Pancreas (tissue), 10 donors: Measurements from ENCODE around the gene HEXIM2. TPM values are rescaled to one million over a fixed set of nuclear protein-coding genes. Genes with fewer than 3 reads are reported as not detected.

Experiments used
- ATAC-seq, 4 donors: fragments of 200-7000 bp; cut with Tn5 transposase; one replicate each; pipeline versions ENCODE4 v1.8.0 to v1.9.1; 2020; ENCODE audit warnings: mild to moderate bottlenecking in 4 of 4, moderate library complexity in 4 of 4
- DNase-seq, 6 donors: peaks; one replicate each; pipeline ENCODE4 v3.0.0-alpha.2; 2020
- FAIRE-seq: peaks from 2 replicates; lab custom pipeline; 2012; peaks lifted over from hg19 to GRCh38; lab: Jason Lieb, UNC
- H3K27ac ChIP-seq, 4 donors: fragments of 200-600 bp; sonication (generic); 1 replicate in 3 of 4; 2 replicates in 1 of 4; pipeline versions ENCODE4 v1.5.0 to v1.8.0; 2020
- H3K27me3 ChIP-seq, 4 donors: fragments of 200-600 bp; one replicate each; pipeline ENCODE4 v1.8.0; 2021
- H3K36me3 ChIP-seq, 3 donors: fragments of 200-600 bp; sonication (generic) in 1 of 3; one replicate each; pipeline versions ENCODE4 v1.5.0 to v1.8.0; 2020 to 2021
- H3K4me1 ChIP-seq, 3 donors: fragments of 200-600 bp; one replicate each; pipeline ENCODE4 v1.8.0; 2021
- H3K4me3 ChIP-seq, 4 donors: fragments of 200-600 bp; sonication (generic) in 2 of 4; one replicate each; pipeline versions ENCODE4 v1.5.0 to v1.8.0; 2020 to 2021
- H3K9me3 ChIP-seq, 4 donors: fragments of 200-600 bp; one replicate each; pipeline ENCODE4 v1.8.0; 2021
- WGBS, 2 donors: extraction: QIAGEN DNeasy Blood & Tissue Kit; methylation state at CpG; one replicate each; pipeline ENCODE4 v1.1.7; 2013; 5-methylcytosine and 5-hydroxymethylcytosine counted together
- intact Hi-C, 3 donors: fragments of 100-400 bp; cut with DNase I; formaldehyde crosslinking; loops; one replicate each; pipeline versions ENCODE4 v1.11.1 to v1.14.2; 2022
- polyA plus RNA-seq, 2 donors: library from polyadenylated mRNA; stranded (reverse); fragments of 200-250 nt; gene quantifications; one replicate each; pipeline ENCODE4 v1.2.3, GENCODE V29; 2013
- total RNA-seq, 6 donors: library from RNA; stranded (reverse); fragmentation: NEBNext Ultra II Directional in 4 of 6; extraction: Animal tissue kit (Norgen Biotek cat#: 25700) in 4 of 6; gene quantifications; one replicate each; pipeline versions ENCODE4 v1.2.1 to v1.2.4, GENCODE V29; 2021 to 2023
- TF ChIP-seq, protein P1 (sequence below), 4 donors: fragments of 200-600 bp; sonication (generic) in 3 of 4; IDR thresholded peaks; one replicate each; pipeline versions ENCODE4 v1.5.0 to v1.8.0; 2021; ENCODE audit warnings: antibody characterized with exemption in 4 of 4
- donor health status: healthy with polysubstance abuse.
- donor health status: DM: no; HTN: no; CAD: no; lungs with moderate emphysema.
- donor health status: DM: no; HTN: no; CAD: no.
- donor health status: control.
- donor health status: control.
- donor health status: Bipolar disorder and iron deficiency.
- donor health status: DM: yes; HTN: yes; CAD: no.
- donor health status: DM: no; HTN: no; CAD: no.
- donor health status: DM: no; HTN: no; CAD: no.
- donor health status: DM: yes; HTN: yes; CAD: no.

The HEXIM2 gene, protein sequence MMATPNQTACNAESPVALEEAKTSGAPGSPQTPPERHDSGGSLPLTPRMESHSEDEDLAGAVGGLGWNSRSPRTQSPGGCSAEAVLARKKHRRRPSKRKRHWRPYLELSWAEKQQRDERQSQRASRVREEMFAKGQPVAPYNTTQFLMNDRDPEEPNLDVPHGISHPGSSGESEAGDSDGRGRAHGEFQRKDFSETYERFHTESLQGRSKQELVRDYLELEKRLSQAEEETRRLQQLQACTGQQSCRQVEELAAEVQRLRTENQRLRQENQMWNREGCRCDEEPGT
- 1 to 10 TPM; 4.0 to 8.3 (median 6.2) TPM for total RNA-seq
- polyA plus RNA-seq, result 10 to 100 TPM in 1 of 2 donors, 1 to 10 TPM in 1; 7.3 to 10.9 TPM

DNA sequence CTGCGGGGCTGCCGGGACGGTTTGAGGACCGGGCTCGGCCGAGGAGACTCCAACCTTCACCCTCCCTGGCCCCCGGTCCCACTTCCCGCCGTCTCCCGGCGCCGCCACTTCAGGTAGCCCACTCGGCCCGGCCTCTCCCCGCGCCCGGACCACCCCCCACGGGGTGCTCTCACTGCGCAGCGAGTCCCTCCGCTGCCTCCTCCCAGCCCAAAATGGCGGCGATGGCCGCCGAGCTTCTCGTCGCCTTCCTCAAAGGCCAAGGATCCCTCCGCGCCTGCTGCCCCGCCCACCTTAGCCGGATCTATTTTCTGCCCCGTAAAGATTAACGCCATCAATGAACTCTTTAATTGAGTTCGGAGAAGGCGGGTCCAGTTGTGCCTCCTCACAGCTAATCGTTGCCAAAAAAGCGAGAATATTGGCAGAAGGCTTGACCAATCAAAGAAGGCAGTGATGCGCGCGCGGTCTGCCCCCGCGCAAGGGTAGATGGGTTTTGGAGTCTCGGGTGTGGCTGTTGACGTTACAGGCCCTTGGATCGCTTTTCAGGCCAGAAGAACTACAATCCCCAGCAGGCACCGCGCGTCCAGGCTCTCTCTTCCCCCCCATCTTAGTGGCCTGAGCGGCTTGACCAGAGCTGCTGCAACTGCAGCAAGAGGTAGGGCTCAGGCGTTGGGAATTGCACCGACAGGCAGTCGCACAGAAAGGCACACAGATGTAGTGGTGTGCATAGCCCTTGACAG is at the start of gene HEXIM2:
Gene HEXIM2 (plus strand): TSS at position 588 of the 737 bp plus-strand sequence. CDS start 919 bp downstream, outside the sequence.
- ATAC-seq, result peak; percentile 89 to 93 (median 92)
- H3K27ac ChIP-seq, result peak within 1 kb of the TSS; percentile 98 to 100 (median 99)
- H3K27me3 ChIP-seq, result no peaks in the 10 kb centered on the region
- DNase-seq, result peak; percentile 97 to 99 (median 98)
- 1% methylated on average over 52 to 53 of the region's 53 CpGs for WGBS, 2 donors
- peak; percentile 88 for FAIRE-seq
- intact Hi-C loops, result no loop called here
- H3K4me1 ChIP-seq, result peaks cover 15 to 33% (median 25%) of the 10 kb centered on the region in 3 donors
- TF ChIP-seq, protein P1, sequence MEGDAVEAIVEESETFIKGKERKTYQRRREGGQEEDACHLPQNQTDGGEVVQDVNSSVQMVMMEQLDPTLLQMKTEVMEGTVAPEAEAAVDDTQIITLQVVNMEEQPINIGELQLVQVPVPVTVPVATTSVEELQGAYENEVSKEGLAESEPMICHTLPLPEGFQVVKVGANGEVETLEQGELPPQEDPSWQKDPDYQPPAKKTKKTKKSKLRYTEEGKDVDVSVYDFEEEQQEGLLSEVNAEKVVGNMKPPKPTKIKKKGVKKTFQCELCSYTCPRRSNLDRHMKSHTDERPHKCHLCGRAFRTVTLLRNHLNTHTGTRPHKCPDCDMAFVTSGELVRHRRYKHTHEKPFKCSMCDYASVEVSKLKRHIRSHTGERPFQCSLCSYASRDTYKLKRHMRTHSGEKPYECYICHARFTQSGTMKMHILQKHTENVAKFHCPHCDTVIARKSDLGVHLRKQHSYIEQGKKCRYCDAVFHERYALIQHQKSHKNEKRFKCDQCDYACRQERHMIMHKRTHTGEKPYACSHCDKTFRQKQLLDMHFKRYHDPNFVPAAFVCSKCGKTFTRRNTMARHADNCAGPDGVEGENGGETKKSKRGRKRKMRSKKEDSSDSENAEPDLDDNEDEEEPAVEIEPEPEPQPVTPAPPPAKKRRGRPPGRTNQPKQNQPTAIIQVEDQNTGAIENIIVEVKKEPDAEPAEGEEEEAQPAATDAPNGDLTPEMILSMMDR (IDR thresholded peaks at IDR 0.05), result no peak
- no peaks in the 10 kb centered on the region for H3K9me3 ChIP-seq
- peak within 1 kb of the TSS; percentile 63 to 97 (median 78) for H3K4me3 ChIP-seq
- no peaks in the 10 kb centered on the region for H3K36me3 ChIP-seq

DNA sequence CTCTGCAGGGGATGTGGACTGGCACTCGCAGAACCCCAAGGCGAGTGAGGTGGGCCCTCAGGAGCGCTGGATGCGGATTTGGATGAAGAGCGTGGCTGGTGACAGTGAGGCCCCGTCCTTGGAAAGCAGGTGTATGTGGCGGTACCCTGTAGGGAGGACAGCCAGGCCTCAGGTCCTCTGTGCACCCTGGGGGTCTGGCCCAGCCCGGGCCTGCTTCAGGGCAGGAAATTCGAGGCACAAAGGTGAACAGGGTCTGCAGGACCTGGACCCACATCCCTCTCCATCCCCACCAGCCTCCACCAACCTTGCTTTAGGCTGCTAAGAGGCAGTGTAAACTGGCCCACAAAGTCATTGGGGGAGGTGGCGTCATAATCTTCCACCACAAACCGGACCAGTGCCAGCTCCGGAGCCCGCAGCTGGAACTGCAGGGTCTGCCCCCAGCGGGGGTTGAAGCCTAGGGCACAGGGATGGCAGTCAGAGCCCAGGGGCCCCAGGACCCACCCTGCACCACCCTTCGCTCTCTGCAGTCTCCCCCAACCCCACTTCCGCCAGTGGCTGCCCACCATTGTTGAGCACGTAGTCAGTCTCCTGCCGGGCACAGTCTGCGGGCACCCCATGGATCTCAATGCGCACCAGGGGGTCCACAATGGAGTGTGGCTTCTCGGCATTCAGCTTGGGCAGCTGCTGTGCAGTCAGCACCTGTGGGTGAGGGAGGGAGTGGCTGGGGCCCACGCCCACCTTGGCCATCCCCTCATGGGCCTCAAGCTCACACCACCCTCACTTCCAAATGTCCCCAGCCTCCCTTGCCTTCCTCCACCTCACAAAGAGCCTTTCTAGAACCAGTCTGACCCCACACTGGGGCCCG is 48.9 kb upstream of the HEXIM2 start:
- TF ChIP-seq, protein P1 (IDR thresholded peaks at IDR 0.05), result no peak
- Histone ChIP-seq H3K4me3 (no peak overlapping the region), H3K36me3 (peaks cover 0 to 12% (median 0%) of the 10 kb centered on the region in 3 donors), H3K9me3 (no peaks in the 10 kb centered on the region), H3K27ac (no peak overlapping the region), H3K27me3 (no peaks in the 10 kb centered on the region), H3K4me1 (no peaks in the 10 kb centered on the region)
- DNase-seq, result peak in 1 of 6 donors; percentile 49
- no peak for FAIRE-seq
- intact Hi-C loops, result loop anchor here in 1 of 3 donors (10.0 kb wide), 2 partner anchors 188 to 338 kb away; no protein-coding TSS in a partner anchor
- 87 to 94% methylated on average over 23 of the region's 23 CpGs for WGBS, 2 donors
- no peak for ATAC-seq

GRCh38 chr17:45113424-45113754 is 48.3 kb upstream of the HEXIM2 start:
- no peak for ATAC-seq
- Histone ChIP-seq H3K27ac (no peak overlapping the region), H3K4me3 (no peak overlapping the region), H3K4me1 (no peaks in the 10 kb centered on the region), H3K27me3 (no peaks in the 10 kb centered on the region), H3K9me3 (no peaks in the 10 kb centered on the region), H3K36me3 (peaks cover 0 to 6% (median 0%) of the 10 kb centered on the region in 3 donors)
- TF ChIP-seq, protein P1 (IDR thresholded peaks at IDR 0.05), result no peak
- WGBS, 2 donors, result 67 to 79% methylated on average over 9 of the region's 9 CpGs
- intact Hi-C loops, result loop anchor here in 1 of 3 donors (10.0 kb wide), 2 partner anchors 189 to 339 kb away; no protein-coding TSS in a partner anchor
- FAIRE-seq, result no peak
- DNase-seq, result peak in 1 of 6 donors; percentile 47

DNA sequence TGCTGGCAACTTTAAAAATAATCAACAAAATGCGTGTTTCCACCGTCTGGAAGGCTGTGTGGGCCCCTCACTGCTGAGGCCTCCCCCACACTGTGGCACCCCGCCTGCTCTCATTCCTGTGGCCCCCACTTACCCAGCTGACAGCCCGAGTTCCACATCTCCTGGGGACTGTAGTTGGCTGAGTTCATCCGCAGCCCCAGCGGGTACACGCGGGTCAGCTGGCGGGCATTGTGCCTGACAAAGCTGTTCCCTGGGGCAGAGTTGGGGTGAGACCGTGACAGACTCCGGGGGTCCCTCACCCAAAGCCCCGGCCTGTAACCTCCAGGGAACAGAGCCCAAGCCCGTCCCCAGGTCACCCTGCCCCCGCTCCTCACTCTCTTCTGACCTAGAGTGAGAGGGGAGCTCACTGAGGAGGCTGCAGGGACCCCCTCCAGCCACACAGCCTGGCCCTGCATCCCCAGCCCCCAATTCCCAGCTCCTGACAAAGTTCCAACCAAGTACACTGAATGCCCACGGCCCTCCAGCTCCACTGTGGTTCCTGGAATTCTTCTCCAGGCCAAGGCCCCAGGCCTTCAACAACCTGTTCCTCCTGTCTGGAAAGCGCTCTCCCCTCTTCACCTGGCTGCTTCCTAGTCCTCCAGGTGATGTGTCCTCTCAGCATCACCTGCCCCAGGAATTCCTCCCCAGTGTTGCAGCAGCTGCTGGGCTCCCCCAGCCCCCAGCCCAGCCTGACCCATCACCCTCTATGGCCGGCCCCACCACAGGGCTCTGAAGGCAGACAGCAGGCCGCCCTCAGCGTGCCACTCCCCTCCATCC is 47.4 kb upstream of the HEXIM2 start:
- peak in 1 of 6 donors; percentile 16 for DNase-seq
- no peaks in the 10 kb centered on the region for H3K36me3 ChIP-seq
- H3K4me3 ChIP-seq, result no peak overlapping the region
- no peak overlapping the region for H3K27ac ChIP-seq
- no peaks in the 10 kb centered on the region for H3K9me3 ChIP-seq
- H3K27me3 ChIP-seq, result no peaks in the 10 kb centered on the region
- no peak for ATAC-seq
- no peak for FAIRE-seq
- intact Hi-C loops, result loop anchor here in 1 of 3 donors (10.0 kb wide), 2 partner anchors 190 to 340 kb away; no protein-coding TSS in a partner anchor
- WGBS, 2 donors, result 81 to 85% methylated on average over 19 of the region's 19 CpGs
- TF ChIP-seq, protein P1 (IDR thresholded peaks at IDR 0.05), result no peak
- H3K4me1 ChIP-seq, result no peaks in the 10 kb centered on the region
